Renal cortex interstitium (tissue), 11 donors: ENCODE results near the gene SPATA31E1. TPM values are rescaled to one million over a fixed set of nuclear protein-coding genes. Genes with fewer than 3 reads are reported as not detected.
"Not testable (repeated sequence)": the region's sequence is repeated elsewhere in the genome, so short reads cannot be mapped to it uniquely, and the experiment has no call there.

Experiments
- DNase-seq, 11 donors: peaks; one replicate each; pipeline ENCODE4 v3.0.0-alpha.2; 2013; ENCODE audit warnings: low read depth in 9 of 11, low spot score in 4 of 11; ENCODE audit errors: extremely low read depth in 1 of 11
- polyA plus RNA-seq, 3 donors: library from polyadenylated mRNA; unstranded; fragments of 120-200 nt; gene quantifications; one replicate each; pipeline ENCODE4 v1.2.1, GENCODE V29; 2013; ENCODE audit not compliant: insufficient read length in 3 of 3

SPATA31E1 gene
- polyA plus RNA-seq, 3 donors: not detected

DNA sequence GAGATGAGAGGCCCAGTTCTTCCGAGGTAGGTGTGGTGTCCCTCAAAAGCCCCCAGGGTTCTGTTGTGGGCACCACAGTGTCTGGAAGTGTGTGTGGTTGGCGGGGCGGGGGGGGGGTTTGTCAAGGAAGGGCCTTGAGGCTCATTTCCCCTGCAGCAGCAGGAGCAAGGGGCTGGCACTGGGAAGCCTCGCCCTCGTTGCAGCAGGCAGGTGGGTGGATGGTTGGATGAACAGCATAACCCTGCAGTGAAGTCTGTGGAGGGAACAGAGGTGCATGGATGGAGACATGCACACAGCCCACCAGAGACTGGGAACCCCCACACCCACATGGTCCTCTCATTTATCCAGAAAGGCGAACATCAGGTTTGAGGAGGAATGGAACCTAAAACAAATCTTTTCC lies 2.0 kb upstream of the SPATA31E1 start:
- no peak for DNase-seq

DNA sequence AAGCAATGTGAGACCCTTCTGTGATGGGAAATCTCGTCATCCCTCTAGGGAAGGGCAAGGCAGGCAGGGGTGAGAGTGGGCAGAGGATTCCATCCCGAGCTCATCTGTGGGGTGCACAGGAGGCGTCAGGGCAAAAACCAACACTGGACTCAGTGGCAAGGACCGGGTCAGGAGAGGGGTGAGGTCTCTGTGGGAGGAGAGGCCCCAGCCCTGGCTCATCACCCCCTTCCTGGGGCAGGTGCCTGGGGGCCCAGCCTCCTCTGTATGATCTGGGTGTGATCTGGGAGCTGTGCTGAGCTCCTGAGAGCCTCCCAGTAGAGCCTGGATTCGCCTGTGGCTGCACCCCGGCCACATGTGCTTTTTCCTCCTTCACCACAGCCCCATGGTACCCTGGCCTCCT lies 597 bp downstream of the SPATA31E1 start:
- no peak for DNase-seq

DNA sequence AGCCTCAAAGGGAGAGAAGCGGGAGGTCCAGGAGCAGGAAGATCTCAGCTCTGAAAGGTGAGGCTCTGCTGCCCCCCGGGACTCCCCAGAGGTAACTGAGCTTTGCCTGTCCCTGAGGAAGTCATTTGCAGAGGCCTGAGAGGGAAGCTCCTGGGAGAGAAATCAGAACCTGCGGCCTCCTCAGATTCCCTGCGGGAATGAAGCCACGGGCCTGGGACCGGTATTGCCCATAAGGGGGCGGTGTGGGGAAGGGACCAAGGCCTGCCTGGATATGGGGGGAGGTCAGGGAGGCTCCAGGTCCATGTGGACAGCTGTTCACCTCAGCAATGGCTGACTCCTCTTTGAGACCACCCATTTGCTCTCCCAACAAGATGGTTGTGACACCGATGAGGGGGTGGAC lies 1.3 kb downstream of the SPATA31E1 start:
- DNase-seq: no peak

DNA sequence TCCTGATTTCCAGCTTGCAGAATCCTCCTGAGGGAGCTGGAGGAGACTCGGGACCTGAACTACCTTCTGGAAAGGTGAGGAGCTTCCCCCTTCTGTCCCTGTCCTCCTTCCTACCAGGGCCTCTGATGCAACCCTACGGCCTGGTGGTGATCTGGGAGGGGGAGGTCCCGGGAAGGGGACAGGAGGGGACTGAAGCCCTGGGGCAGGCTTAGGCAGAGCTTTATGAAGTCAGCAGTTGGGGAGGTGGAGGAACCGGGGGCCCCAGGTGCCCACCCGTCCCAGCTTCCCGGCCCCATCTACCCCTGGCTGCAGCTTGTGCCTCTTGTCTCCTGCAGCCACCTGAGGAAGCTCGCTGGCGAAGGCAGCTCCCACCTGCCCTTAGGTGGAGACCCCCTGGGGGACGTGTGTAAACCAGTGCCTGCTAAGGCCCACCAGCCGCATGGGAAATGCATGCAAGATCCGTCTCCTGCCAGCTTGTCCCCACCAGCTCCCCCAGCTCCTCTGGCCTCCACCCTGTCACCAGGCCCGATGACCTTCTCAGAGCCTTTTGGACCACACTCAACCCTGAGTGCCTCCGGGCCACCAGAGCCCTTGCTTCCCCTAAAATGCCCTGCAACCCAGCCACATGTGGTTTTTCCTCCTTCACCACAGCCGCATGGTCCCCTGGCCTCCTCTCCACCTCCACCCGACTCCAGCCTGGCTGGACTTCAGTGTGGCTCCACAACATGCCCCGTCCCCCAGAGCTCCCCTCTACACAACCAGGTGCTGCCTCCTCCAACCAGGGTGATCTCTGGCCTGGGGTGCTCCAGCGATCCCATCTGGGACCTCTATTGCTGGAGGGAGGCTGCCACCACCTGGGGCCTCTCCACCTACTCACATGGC lies 2.1 kb downstream of the SPATA31E1 start:
- no peak for DNase-seq

DNA sequence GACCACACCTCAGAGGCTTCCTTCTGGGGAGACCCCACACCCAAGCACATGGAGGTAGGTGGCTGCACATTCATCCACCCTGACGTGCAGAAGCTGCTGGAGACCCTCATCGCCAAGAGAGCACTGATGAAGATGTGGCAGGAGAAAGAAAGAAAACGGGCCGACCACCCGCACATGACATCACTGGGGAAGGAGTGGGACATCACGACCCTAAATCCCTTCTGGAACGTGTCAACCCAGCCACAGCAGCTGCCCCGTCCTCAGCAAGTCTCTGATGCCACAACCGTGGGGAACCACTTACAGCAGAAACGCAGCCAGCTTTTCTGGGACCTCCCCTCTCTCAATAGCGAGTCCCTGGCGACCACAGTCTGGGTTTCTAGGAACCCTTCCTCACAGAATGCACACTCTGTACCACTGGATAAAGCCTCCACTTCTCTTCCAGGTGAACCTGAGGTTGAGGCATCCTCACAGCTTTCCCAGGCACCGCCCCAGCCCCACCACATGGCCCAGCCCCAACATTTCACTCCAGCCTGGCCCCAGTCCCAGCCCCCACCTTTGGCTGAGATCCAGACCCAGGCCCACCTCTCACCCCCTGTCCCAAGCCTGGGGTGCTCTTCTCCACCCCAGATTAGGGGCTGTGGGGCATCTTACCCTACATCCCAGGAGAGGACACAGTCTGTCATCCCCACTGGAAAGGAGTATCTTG lies 3.0 kb downstream of the SPATA31E1 start:
- DNase-seq: no peak

DNA sequence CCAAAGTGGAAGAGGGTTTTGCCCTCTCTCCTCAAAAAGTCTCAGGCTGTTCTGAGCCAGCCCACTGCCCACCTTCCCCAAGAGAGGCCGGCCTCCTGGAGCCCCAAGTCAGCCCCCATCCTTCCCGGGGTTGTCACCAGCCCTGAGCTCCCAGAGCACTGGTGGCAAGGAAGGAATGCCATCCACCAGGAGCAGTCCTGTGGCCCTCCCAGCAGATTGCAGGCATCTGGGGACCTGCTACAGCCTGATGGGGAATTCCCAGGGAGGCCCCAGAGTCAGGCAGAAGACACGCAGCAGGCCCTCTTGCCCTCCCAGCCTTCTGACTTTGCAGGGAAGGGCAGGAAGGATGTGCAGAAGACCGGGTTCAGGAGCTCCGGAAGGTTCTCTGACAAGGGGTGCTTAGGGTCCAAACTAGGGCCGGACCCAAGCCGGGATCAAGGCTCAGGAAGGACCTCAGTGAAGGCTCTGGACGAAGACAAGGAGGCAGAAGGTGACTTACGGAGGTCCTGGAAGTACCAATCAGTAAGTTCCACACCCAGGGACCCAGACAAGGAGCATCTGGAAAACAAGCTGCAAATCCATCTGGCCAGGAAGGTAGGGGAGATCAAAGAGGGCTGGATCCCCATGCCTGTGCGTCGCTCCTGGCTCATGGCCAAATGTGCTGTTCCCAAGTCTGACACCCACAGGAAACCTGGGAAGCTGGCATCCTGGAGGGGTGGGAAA lies 3.7 kb downstream of the SPATA31E1 start:
- DNase-seq: no peak

DNA sequence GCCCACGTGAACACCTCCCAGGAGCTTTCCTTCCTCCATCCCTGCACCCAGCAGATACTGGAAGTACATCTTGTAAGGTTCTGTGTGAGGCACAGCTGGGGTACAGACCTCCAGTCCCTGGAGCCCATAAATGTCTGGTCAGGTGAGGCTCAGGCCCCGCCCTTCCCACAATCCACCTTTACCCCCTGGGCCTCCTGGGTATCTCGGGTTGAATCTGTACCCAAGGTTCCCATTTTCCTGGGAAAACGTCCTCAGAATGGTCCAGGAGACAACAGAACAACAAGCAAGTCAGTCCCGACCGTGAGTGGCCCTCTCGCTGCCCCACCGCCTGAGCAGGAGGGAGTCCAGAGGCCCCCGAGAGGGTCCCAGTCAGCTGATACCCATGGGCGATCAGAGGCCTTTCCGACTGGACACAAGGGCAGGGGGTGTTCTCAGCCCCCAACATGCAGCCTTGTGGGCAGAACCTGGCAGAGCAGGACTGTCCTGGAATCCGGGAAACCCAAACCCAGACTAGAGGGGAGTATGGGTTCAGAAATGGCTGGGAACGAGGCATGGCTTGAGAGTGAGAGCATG lies 4.3 kb downstream of the SPATA31E1 start:
- DNase-seq: no peak

DNA sequence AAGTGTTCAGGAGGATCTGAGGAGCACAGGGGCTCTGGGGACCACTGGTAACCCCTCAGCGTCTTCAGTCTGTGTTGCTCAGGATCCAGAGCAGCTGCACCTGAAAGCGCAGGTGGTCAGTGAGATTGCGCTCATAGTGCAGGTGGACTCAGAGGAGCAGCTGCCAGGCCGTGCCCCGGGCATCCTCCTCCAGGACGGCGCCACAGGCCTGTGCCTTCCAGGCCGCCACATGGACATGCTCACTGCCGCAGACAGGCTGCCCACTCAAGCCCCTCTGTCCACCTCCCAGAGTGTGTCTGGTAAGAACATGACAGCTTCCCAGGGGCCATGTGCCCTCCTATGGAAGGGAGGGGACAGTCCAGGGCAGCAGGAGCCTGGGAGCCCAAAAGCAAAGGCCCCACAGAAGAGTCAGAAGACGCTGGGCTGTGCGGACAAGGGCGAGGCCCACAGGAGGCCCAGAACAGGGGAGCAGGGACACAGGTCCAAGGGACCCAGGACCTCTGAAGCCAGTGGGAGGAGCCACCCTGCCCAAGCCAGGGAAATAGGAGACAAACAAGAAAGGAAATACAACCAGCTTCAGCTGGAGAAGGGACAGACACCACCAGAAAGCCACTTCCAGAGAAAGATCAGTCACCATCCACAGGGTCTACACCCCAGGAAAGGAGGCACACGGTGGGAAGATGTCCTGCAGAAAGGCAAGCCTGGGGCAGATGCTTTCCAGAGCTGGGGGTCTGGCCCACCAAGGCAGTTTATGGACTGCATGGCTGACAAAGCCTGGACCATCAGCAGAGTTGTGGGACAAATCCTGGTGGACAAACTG lies 5.2 kb downstream of the SPATA31E1 start:
- DNase-seq: no peak

DNA sequence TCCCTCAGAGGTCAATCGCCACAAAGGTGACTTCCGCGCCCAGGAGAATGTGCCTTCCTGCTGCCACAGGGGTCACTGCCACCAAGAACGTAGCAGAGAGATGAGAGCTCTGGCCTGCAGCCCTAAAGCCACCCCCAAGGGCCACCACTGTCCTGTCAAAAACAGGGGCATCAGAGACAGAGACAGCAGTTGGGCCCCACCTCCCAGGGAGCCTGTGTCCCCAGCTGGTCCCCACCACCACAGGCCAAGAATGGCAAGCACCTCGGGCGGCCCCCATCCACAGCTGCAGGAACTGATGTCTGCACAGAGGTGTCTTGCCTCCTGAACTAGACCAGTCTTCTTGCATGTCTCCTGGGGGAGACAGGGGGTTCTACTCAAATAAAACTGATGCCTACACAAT lies 5.8 kb downstream of the SPATA31E1 start:
- DNase-seq: no peak

DNA sequence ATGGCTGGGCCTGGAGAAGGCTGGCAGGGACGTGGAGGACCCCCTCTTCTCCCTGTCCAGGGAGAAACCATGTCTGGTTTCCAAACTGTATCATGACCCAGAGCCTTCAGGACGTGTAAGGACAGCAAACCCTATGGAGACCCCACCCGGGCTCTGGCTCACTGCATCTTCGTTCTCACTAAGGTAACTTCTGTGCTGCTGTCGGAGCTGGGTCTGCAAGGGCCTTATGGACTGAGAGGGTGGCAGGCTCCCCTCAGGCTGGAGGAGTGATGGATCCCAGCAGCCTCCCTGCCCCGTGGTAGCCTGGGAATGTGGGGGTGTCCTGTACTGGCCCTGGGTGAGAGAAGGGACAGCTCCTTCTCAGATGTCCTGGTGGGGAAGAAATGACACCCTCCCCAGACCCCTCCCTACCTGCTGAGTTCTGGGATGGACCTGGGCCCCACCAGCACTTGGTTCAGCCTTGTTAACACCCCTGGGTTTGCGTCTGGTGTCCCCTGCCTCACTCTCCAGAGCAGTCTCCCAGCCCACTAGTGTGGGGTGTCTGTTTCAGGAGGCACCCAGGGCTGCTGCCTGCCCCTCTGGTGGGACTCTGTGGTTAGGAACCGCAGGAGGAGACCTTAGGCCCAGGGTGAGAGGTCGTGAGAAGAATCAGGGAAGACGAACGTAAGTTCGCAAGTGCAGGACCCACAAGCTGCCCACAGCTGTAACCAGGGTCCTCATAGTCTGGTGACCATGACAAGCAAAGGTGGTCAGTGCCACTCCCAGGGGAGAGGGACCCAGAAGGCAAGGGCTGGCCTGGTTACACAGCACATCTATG lies 6.6 kb downstream of the SPATA31E1 start:
- no peak for DNase-seq

DNA sequence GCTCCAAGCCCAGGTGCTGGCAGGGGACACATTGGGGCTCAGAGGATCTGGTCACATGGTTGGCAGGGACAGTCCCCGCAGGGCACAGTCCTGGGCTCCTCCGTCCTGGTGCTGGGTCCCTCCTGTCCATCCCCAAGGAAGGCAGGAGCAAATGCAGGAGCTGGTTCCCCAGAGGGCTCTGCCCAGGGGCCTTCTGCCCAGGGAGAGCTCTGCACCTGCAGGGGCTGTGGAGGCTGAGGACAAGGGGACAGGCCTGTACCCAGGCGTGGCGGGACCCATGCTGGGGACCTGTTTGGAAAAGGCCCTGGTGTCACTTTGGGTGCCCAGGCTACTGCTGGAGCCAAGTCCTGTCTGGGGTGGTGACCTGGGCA lies 7.2 kb downstream of the SPATA31E1 start:
- DNase-seq: no peak

DNA sequence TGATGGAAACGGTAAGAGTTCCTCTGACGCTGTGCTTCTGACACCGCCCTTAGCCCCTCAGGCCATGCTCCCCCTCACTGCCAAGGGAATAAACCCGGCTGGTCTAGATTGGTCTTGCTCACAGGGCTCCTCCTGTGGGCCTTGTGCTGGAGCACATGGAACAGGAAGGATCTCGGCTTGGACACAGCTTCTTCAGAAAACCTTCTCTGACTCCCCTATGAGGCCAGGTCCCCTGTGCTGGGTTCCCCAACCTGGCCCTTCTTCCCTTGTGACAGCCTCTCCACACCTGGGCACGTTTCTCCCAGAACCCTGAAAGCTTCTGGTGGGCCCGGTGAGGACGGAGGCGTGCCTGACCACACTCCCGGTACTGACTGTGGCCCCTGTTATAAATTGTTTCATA lies 8.2 kb downstream of the SPATA31E1 start:
- DNase-seq: no peak

DNA sequence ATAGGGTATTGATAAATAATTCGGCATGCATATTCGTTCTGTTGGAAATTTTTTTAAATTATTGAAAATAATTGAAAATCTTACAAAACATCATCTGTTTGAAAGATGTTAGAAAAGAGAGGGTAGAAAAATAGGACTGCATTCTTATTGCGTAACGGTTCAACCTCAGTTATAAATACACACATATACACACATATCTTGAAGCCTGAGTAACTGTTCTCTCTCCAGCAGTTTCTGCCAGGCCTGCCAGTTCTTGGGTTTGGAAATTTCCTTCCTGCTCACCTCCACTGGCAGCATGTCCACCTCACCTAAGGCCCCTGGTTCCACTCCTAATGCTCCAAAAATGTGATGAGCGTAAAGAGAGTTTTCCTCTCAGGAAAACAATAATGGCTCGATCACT lies 9.1 kb downstream of the SPATA31E1 start:
- DNase-seq: no peak

DNA sequence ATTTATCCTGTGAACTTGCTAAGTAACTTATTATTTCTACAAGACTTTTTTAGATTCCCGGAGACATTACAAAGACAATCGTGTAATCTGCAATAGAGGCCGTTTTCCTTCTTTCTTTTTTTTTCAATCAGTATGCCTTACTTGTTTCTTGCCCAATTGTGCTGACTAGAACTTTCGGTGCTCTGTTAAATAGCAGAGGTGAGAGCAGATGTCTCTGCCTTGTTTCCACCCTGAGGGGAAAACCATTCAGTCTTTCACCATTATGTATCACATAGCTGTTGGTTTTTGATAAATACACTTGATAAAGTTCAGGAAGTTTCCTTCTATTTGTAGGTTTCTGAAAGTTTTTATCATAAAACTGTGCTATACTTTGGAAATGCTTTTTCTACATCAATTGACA lies 10.3 kb downstream of the SPATA31E1 start:
- no peak for DNase-seq

DNA sequence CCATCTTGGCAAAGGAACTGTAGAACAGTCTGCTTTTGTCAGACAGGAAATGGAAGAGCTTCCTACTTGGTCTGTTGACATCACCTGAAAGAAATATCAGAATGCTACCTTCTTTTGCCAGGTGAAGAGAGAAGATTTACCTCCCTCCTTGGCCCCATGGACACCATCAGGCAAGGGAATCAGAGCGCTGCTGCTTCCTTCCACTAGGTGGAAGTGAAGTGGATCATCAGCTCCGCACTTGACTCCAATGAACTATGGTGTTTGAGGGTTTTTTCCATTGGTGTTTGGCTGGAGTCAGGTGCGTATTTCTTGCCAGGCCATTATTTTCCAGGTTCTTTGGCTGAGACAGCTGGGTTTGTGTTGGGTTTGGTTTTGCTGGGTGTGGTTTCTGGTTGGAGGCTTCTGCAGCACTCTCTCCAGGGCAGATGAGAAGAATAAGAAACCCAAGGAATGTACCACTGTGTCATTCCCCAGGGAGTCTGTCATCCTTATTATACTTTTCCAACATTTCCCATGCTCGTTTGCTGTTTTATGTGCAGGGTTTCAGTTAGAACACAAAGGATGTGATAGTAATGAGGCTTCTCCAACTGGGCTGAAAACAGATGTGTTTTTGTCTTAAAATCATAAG lies 12.4 kb downstream of the SPATA31E1 start:
- no peak for DNase-seq

DNA sequence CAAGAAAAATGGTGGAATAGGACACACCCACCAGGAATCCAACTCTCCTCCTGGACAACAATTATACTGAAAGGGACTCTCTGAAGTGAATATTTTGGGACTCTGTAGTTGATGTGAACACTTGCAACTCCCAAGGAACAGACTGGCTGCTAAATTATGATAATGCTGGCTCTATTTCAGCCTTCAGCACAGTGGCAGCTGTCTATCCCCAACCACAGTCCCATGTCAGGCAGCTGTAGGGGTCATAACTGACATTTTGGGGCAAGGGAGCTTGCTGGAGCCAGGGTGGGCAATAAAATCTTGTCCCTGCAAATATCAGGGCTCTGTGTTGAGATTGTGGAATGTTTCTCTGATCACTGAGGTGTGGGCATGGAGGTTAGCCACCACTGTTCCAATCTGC lies 14.2 kb downstream of the SPATA31E1 start:
- DNase-seq: no peak

DNA sequence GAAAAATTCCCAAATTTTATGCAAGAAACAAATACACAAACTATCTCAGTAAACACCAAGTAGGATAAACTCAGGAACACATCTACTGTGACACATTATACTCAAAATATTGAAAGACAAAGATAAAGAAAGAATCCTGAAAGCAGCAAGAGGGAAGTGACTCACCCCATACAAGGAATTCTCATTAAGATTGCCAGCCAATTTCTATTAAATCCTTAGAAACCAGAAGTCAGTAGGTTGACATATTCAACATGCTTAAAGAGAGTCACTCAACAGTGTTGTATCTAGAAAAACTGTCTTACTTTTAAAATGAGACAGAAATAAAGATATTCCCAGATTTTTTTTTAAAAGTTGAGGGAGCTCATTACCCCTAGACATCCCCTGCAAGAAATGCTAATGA lies 15.5 kb downstream of the SPATA31E1 start:
- no peak for DNase-seq

DNA sequence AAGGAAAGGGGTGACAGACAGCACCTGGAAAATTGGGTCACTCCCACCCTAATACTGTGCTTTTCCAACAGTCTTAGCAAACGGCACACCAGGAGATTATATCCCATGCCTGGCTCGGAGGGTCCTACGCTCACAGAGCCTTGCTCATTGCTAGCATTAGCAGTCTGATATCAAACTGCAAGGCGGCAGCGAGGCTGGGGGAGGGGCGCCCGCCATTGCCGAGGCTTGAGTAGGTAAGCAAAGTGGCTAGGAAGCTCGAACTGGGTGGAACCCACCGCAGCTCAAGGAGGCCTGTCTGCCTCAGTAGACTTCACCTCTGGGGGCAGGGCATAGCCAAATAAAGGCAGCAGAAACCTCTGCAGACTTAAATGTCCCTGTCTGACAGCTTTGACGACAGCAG lies 19.7 kb downstream of the SPATA31E1 start:
- not testable (repeated sequence) for DNase-seq
